RWPE2 (cell line): Measurements from ENCODE around the gene ABTB2.

Source experiments
- ATAC-seq: fragments of 200-7000 bp; cut with Tn5 transposase; 3 replicates; pipeline ENCODE4 v1.9.1; 2021; ENCODE audit warnings: low read depth
- DNase-seq: peaks from one replicate; pipeline ENCODE4 v3.0.0-alpha.2; 2020; ENCODE audit warnings: low spot score
- H3K27ac ChIP-seq: fragments of 450-650 bp; 2 replicates; pipeline ENCODE4 v1.5.1; 2017; ENCODE audit warnings: mild to moderate bottlenecking; ENCODE audit not compliant: poor library complexity, severe bottlenecking
- H3K27me3 ChIP-seq: fragments of 250-450 bp; sonication (Bioruptor Pico); 2 replicates; pipeline ENCODE4 v1.5.1; 2021; ENCODE audit warnings: mild to moderate bottlenecking, moderate library complexity; ENCODE audit not compliant: insufficient read depth, poor library complexity, severe bottlenecking
- H3K36me3 ChIP-seq: fragments of 250-450 bp; sonication (Bioruptor Pico); 2 replicates; pipeline ENCODE4 v1.5.1; 2020; ENCODE audit warnings: low read depth, mild to moderate bottlenecking, moderate library complexity
- H3K4me1 ChIP-seq: fragments of 250-450 bp; sonication (Bioruptor Pico); 2 replicates; pipeline ENCODE4 v1.5.1; 2021; ENCODE audit warnings: mild to moderate bottlenecking, moderate library complexity; ENCODE audit not compliant: insufficient read depth, poor library complexity, severe bottlenecking
- H3K4me3 ChIP-seq: fragments of 250-450 bp; sonication (Bioruptor Pico); 2 replicates; pipeline ENCODE4 v1.5.1; 2021; ENCODE audit warnings: mild to moderate bottlenecking, moderate library complexity; ENCODE audit not compliant: severe bottlenecking
- H3K9me3 ChIP-seq: fragments of 250-450 bp; sonication (Bioruptor Pico); 2 replicates; pipeline ENCODE4 v1.5.1; 2021; ENCODE audit warnings: mild to moderate bottlenecking, moderate library complexity; ENCODE audit not compliant: severe bottlenecking
- CTCF ChIP-seq: fragments of 450-650 bp; IDR thresholded peaks from one replicate; pipeline ENCODE4 v1.5.1; 2017; ENCODE audit warnings: mild to moderate bottlenecking, moderate library complexity; ENCODE audit not compliant: poor library complexity, severe bottlenecking

ABTB2 gene

GRCh38 chr11:34380696-34381095 is 22.9 kb upstream of the ABTB2 start:
- no peaks in the 10 kb centered on the region for H3K27me3 ChIP-seq
- no peaks in the 10 kb centered on the region for H3K36me3 ChIP-seq
- peaks cover 16% of the 10 kb centered on the region for H3K9me3 ChIP-seq
- TF ChIP-seq CTCF = no peak
- ATAC-seq (peak; percentile 95), DNase-seq (no peak)
- H3K4me3 ChIP-seq = no peak overlapping the region
- H3K27ac ChIP-seq = peak overlapping the region; percentile 56
- H3K4me1 ChIP-seq = peaks cover 17% of the 10 kb centered on the region

GRCh38 chr11:34379539-34379938 is 21.7 kb upstream of the ABTB2 start:
- H3K9me3 ChIP-seq = peaks cover 16% of the 10 kb centered on the region
- no peaks in the 10 kb centered on the region for H3K27me3 ChIP-seq
- H3K4me3 ChIP-seq = no peak overlapping the region
- ATAC-seq (no peak), DNase-seq (no peak)
- peaks cover 17% of the 10 kb centered on the region for H3K4me1 ChIP-seq
- H3K27ac ChIP-seq = peak overlapping the region; percentile 56
- TF ChIP-seq CTCF = no peak
- no peaks in the 10 kb centered on the region for H3K36me3 ChIP-seq

- no peak for TF ChIP-seq CTCF
- Histone ChIP-seq H3K4me1 (peaks cover 17% of the 10 kb centered on the region), H3K27me3 (no peaks in the 10 kb centered on the region), H3K9me3 (peaks cover 16% of the 10 kb centered on the region), H3K27ac (peak overlapping the region; percentile 56), H3K4me3 (no peak overlapping the region), H3K36me3 (no peaks in the 10 kb centered on the region)
- DNase-seq (no peak), ATAC-seq (peak; percentile 68)
Observed at GRCh38 chr11:34379079-34379478, 21.3 kb upstream of the ABTB2 start.

- ATAC-seq (no peak), DNase-seq (no peak)
- Histone ChIP-seq H3K4me1 (peaks cover 14% of the 10 kb centered on the region), H3K27ac (no peak overlapping the region), H3K36me3 (no peaks in the 10 kb centered on the region), H3K9me3 (peaks cover 16% of the 10 kb centered on the region), H3K27me3 (no peaks in the 10 kb centered on the region), H3K4me3 (no peak overlapping the region)
- TF ChIP-seq CTCF = no peak
Observed at GRCh38 chr11:34373727-34374126, 15.9 kb upstream of the ABTB2 start.

- TF ChIP-seq CTCF = peak; percentile 42
- no peak for DNase-seq
- no peak overlapping the region for H3K27ac ChIP-seq
Observed at GRCh38 chr11:34366522-34366921, 8.7 kb upstream of the ABTB2 start.

More at GRCh38 chr11:34366522-34366921, 8.7 kb upstream of the ABTB2 start:
- H3K36me3 ChIP-seq = no peaks in the 10 kb centered on the region
- no peak overlapping the region for H3K4me3 ChIP-seq
- peaks cover 7% of the 10 kb centered on the region for H3K4me1 ChIP-seq
- ATAC-seq = no peak
- H3K27me3 ChIP-seq = no peaks in the 10 kb centered on the region
- H3K9me3 ChIP-seq = no peaks in the 10 kb centered on the region
